Activated CD8-positive, alpha-beta memory T cell treated with anti-CD3 and anti-CD28 coated beads, Interleukin-2, amount 10 ng/mL, durations not matched to agents 7 days and 5 days (primary cell): ENCODE measurements around the gene SUPT4H1. TPM values are rescaled to one million over a fixed set of nuclear protein-coding genes. Genes with fewer than 3 reads are reported as not detected.

Experiments used
- ATAC-seq: fragments of 150-1000 bp; cut with Tn5 transposase; one replicate; pipeline ENCODE4 v1.10.0; 2021; ENCODE audit warnings: moderate library complexity
- CTCF ChIA-PET: fragments of 350-600 bp; sonication (Branson Sonifier 250); formaldehyde crosslinking; loops from one replicate; lab custom pipeline; 2021; ENCODE audit warnings: antibody characterized with exemption; lab: Charles Lee
- DNase-seq: peaks from one replicate; pipeline ENCODE4 v3.0.0-alpha.2; 2020
- H3K27ac Mint-ChIP-seq: one replicate; pipeline ENCODE4 v1.8.0; 2021; ENCODE audit warnings: mild to moderate bottlenecking, mixed read lengths
- H3K27me3 Mint-ChIP-seq: one replicate; pipeline ENCODE4 v1.8.0; 2021; ENCODE audit warnings: mixed read lengths
- H3K36me3 Mint-ChIP-seq: one replicate; pipeline ENCODE4 v1.8.0; 2021; ENCODE audit warnings: mild to moderate bottlenecking, mixed read lengths
- H3K4me1 Mint-ChIP-seq: one replicate; pipeline ENCODE4 v1.8.0; 2021; ENCODE audit warnings: mixed read lengths
- H3K4me3 Mint-ChIP-seq: one replicate; pipeline ENCODE4 v1.8.0; 2021; ENCODE audit warnings: mild to moderate bottlenecking, moderate library complexity, mixed read lengths
- H3K9me3 Mint-ChIP-seq: one replicate; pipeline ENCODE4 v1.8.0; 2022; ENCODE audit warnings: low read depth, mixed read lengths
- total RNA-seq, 2 experiments: library from RNA; stranded (reverse); gene quantifications; one replicate each; pipeline ENCODE4 v1.2.3, GENCODE V29; 2021

Gene SUPT4H1
- total RNA-seq, 2 experiments from 2014 or later, result 63.3 to 127 TPM

- H3K4me3 Mint-ChIP-seq, result peak overlapping the region; percentile 83
- ATAC-seq (peak; percentile 43), DNase-seq (peak; percentile 94)
- CTCF ChIA-PET, result interaction anchor here (1.9 to 6.6 kb wide), 5 partner anchors 12 to 78 kb away, joined by 5 to 136 read pairs (median 17); partner anchors contain the start of genes RNF43 and SUPT4H1
- H3K27me3 Mint-ChIP-seq, result no peaks in the 10 kb centered on the region
- H3K9me3 Mint-ChIP-seq, result no peaks in the 10 kb centered on the region
- H3K36me3 Mint-ChIP-seq, result peaks cover 60% of the 10 kb centered on the region
- peak overlapping the region; percentile 98 for H3K27ac Mint-ChIP-seq
- peaks cover 61% of the 10 kb centered on the region for H3K4me1 Mint-ChIP-seq
These were observed 12.9 kb downstream of the SUPT4H1 start for GRCh38 chr17:58338841-58339754.

GRCh38 chr17:58338454-58338840 is 13.6 kb downstream of the SUPT4H1 start:
- Mint-ChIP-seq H3K4me3 (peak overlapping the region; percentile 83), H3K4me1 (peaks cover 54% of the 10 kb centered on the region), H3K27me3 (no peaks in the 10 kb centered on the region), H3K27ac (peak overlapping the region; percentile 98), H3K9me3 (no peaks in the 10 kb centered on the region), H3K36me3 (peaks cover 55% of the 10 kb centered on the region)
- CTCF ChIA-PET, result interaction anchor here (1.6 to 5.9 kb wide), 4 partner anchors 11 to 79 kb away, joined by 5 to 69 read pairs (median 16); partner anchors contain the start of genes RNF43, SUPT4H1 and TSPOAP1
- no peak for DNase-seq
- peak; percentile 6 for ATAC-seq

GRCh38 chr17:58337600-58338453 is 14.2 kb downstream of the SUPT4H1 start:
- Mint-ChIP-seq H3K4me3 (peak overlapping the region; percentile 83), H3K36me3 (peaks cover 51% of the 10 kb centered on the region), H3K27ac (peak overlapping the region; percentile 98), H3K4me1 (peaks cover 48% of the 10 kb centered on the region), H3K9me3 (no peaks in the 10 kb centered on the region), H3K27me3 (no peaks in the 10 kb centered on the region)
- peak; percentile 70 for ATAC-seq
- CTCF ChIA-PET, result interaction anchor here (1.1 to 5.9 kb wide), 5 partner anchors 11 to 90 kb away, joined by 3 to 69 read pairs (median 12); partner anchors contain the start of genes RNF43, SUPT4H1 and TSPOAP1
- peak; percentile 98 for DNase-seq

GRCh38 chr17:58337210-58337599 is 14.8 kb downstream of the SUPT4H1 start:
- H3K36me3 Mint-ChIP-seq, result peaks cover 48% of the 10 kb centered on the region

GRCh38 chr17:58336456-58337209 is 15.4 kb downstream of the SUPT4H1 start:
- Mint-ChIP-seq H3K4me1 (peaks cover 37% of the 10 kb centered on the region), H3K9me3 (no peaks in the 10 kb centered on the region), H3K4me3 (peak overlapping the region; percentile 83), H3K27ac (peak overlapping the region; percentile 98), H3K36me3 (peaks cover 48% of the 10 kb centered on the region), H3K27me3 (peaks cover 3% of the 10 kb centered on the region)
- CTCF ChIA-PET, result interaction anchor here (0.9 to 7.2 kb wide), 8 partner anchors 7 to 182 kb away, joined by 3 to 112 read pairs (median 8); partner anchors contain the start of genes RNF43, SUPT4H1 and TSPOAP1
- ATAC-seq, result no peak
- DNase-seq, result peak; percentile 60

More at GRCh38 chr17:58337210-58337599, 14.8 kb downstream of the SUPT4H1 start:
- no peaks in the 10 kb centered on the region for H3K9me3 Mint-ChIP-seq
- DNase-seq, result peak; percentile 77
- H3K4me3 Mint-ChIP-seq, result peak overlapping the region; percentile 83
- peaks cover 43% of the 10 kb centered on the region for H3K4me1 Mint-ChIP-seq
- CTCF ChIA-PET, result interaction anchor here (1.1 to 7.2 kb wide), 7 partner anchors 6 to 182 kb away, joined by 3 to 112 read pairs (median 12); partner anchors contain the start of genes RNF43, SUPT4H1 and TSPOAP1
- no peak for ATAC-seq
- peaks cover under 1% of the 10 kb centered on the region for H3K27me3 Mint-ChIP-seq
- peak overlapping the region; percentile 98 for H3K27ac Mint-ChIP-seq

GRCh38 chr17:58335779-58336455 is 16.1 kb downstream of the SUPT4H1 start:
- H3K36me3 Mint-ChIP-seq, result peaks cover 51% of the 10 kb centered on the region
- ATAC-seq, result peak; percentile 11
- H3K4me1 Mint-ChIP-seq, result peaks cover 32% of the 10 kb centered on the region
- H3K4me3 Mint-ChIP-seq, result peak overlapping the region; percentile 83
- H3K9me3 Mint-ChIP-seq, result no peaks in the 10 kb centered on the region
- CTCF ChIA-PET, result interaction anchor here (0.9 to 7.2 kb wide), 5 partner anchors 7 to 183 kb away, joined by 3 to 112 read pairs (median 19); partner anchors contain the start of genes SUPT4H1 and TSPOAP1
- peak; percentile 92 for DNase-seq
- H3K27me3 Mint-ChIP-seq, result peaks cover 3% of the 10 kb centered on the region
- peak overlapping the region; percentile 98 for H3K27ac Mint-ChIP-seq

- Mint-ChIP-seq H3K9me3 (no peaks in the 10 kb centered on the region), H3K27me3 (peaks cover 3% of the 10 kb centered on the region), H3K4me3 (peak overlapping the region; percentile 83), H3K4me1 (peaks cover 27% of the 10 kb centered on the region), H3K36me3 (peaks cover 52% of the 10 kb centered on the region), H3K27ac (peak overlapping the region; percentile 98)
- CTCF ChIA-PET, result interaction anchor here (5.9 to 7.2 kb wide), 2 partner anchors 8 to 16 kb away, joined by 69 to 112 read pairs; partner anchors contain the start of gene SUPT4H1
- peak; percentile 80 for DNase-seq
- no peak for ATAC-seq
These were observed 16.8 kb downstream of the SUPT4H1 start for GRCh38 chr17:58335061-58335731.

- peak overlapping the region; percentile 98 for H3K27ac Mint-ChIP-seq
- peaks cover 3% of the 10 kb centered on the region for H3K27me3 Mint-ChIP-seq
- CTCF ChIA-PET, result interaction anchor here (1.7 to 7.2 kb wide), 2 partner anchors 9 to 17 kb away, joined by 7 to 112 read pairs; partner anchors contain the start of gene SUPT4H1
- H3K4me3 Mint-ChIP-seq, result peak overlapping the region; percentile 83
- no peaks in the 10 kb centered on the region for H3K9me3 Mint-ChIP-seq
- ATAC-seq (no peak), DNase-seq (peak; percentile 50)
- peaks cover 26% of the 10 kb centered on the region for H3K4me1 Mint-ChIP-seq
- peaks cover 51% of the 10 kb centered on the region for H3K36me3 Mint-ChIP-seq
These were observed 17.3 kb downstream of the SUPT4H1 start for GRCh38 chr17:58334661-58335060.

GRCh38 chr17:58334256-58334655 is 17.7 kb downstream of the SUPT4H1 start:
- ATAC-seq, result no peak
- Mint-ChIP-seq H3K27ac (peak overlapping the region; percentile 98), H3K27me3 (peaks cover 3% of the 10 kb centered on the region), H3K4me3 (peak overlapping the region; percentile 83), H3K4me1 (peaks cover 30% of the 10 kb centered on the region), H3K36me3 (peaks cover 51% of the 10 kb centered on the region), H3K9me3 (no peaks in the 10 kb centered on the region)
- no peak for DNase-seq
- CTCF ChIA-PET, result interaction anchor here (1.7 to 7.2 kb wide), 2 partner anchors 9 to 18 kb away, joined by 7 to 112 read pairs; partner anchors contain the start of gene SUPT4H1

- Mint-ChIP-seq H3K4me3 (peak overlapping the region; percentile 83), H3K27ac (peak overlapping the region; percentile 98), H3K27me3 (peaks cover 3% of the 10 kb centered on the region), H3K9me3 (no peaks in the 10 kb centered on the region), H3K36me3 (peaks cover 53% of the 10 kb centered on the region), H3K4me1 (peaks cover 35% of the 10 kb centered on the region)
- ATAC-seq (no peak), DNase-seq (peak; percentile 85)
- CTCF ChIA-PET, result interaction anchor here (1.1 to 7.2 kb wide), 3 partner anchors 10 to 18 kb away, joined by 5 to 112 read pairs (median 7); partner anchors contain the start of gene SUPT4H1
These were observed 18.2 kb downstream of the SUPT4H1 start for GRCh38 chr17:58333736-58334207.
